HG03280 (cell line): Measurements from ENCODE around the gene ZNF33A.
"Not testable (repeated sequence)": the region's sequence is repeated elsewhere in the genome, so short reads cannot be mapped to it uniquely, and the experiment has no call there.

Experiments used
- ATAC-seq: cut with Tn5 transposase; IDR thresholded peaks from one replicate; pipeline ENCODE4 v1.9.1; 2021; ENCODE audit warnings: mild to moderate bottlenecking, moderate library complexity; ENCODE audit not compliant: unreplicated experiment

Gene ZNF33A

GRCh38 chr10:38043516-38043915, 33.0 kb downstream of the ZNF33A start:
- no peak for ATAC-seq

- ATAC-seq = no peak
These were observed 34.7 kb downstream of the ZNF33A start for GRCh38 chr10:38045129-38045528.

GRCh38 chr10:38047666-38048065, 37.2 kb downstream of the ZNF33A start:
- ATAC-seq = no peak

GRCh38 chr10:38050212-38050611, 39.7 kb downstream of the ZNF33A start:
- no peak for ATAC-seq

GRCh38 chr10:38054361-38054797, 43.9 kb downstream of the ZNF33A start:
- ATAC-seq = no peak

GRCh38 chr10:38055274-38055894, 44.9 kb downstream of the ZNF33A start:
- ATAC-seq = not testable (repeated sequence)

- not testable (repeated sequence) for ATAC-seq
These were observed 59.2 kb downstream of the ZNF33A start for GRCh38 chr10:38069663-38070062.

- ATAC-seq = no peak
These were observed 60.0 kb downstream of the ZNF33A start for GRCh38 chr10:38070501-38070900.

- ATAC-seq = no peak
These were observed 62.1 kb downstream of the ZNF33A start for GRCh38 chr10:38072552-38072951.

GRCh38 chr10:38076687-38077086, 66.2 kb downstream of the ZNF33A start:
- ATAC-seq = no peak

GRCh38 chr10:38093318-38093717, 82.8 kb downstream of the ZNF33A start:
- ATAC-seq = not testable (repeated sequence)

- ATAC-seq = peak; percentile 29
These were observed 83.3 kb downstream of the ZNF33A start for GRCh38 chr10:38093816-38094157.

GRCh38 chr10:38094158-38094926, 83.9 kb downstream of the ZNF33A start, which contains the start of gene ZNF37A:
TSS of gene ZNF37A (plus strand) at chr10:38094337. CDS start at chr10:38096618, 2,281 bp downstream.
- ATAC-seq = peak; percentile 96

GRCh38 chr10:38094927-38095574, 84.6 kb downstream of the ZNF33A start:
- no peak for ATAC-seq

GRCh38 chr10:38102880-38103279, 92.4 kb downstream of the ZNF33A start:
- ATAC-seq = no peak

GRCh38 chr10:38103756-38104155, 93.3 kb downstream of the ZNF33A start:
- no peak for ATAC-seq

GRCh38 chr10:38112159-38112558, 101.7 kb downstream of the ZNF33A start:
- ATAC-seq = no peak
